GM12801 (cell line): ENCODE data around the gene DNAJA3.

Experiments
- CTCF ChIP-seq: IDR thresholded peaks from one replicate; pipeline ENCODE4 v1.5.1; 2011; ENCODE audit warnings: control low read depth; ENCODE audit not compliant: insufficient read length; ENCODE audit errors: extremely low read depth

The DNAJA3 gene

GRCh38 chr16:4389051-4389955 lies 36.4 kb upstream of the DNAJA3 start:
- no peak for TF ChIP-seq CTCF

GRCh38 chr16:4390266-4391260 lies 35.1 kb upstream of the DNAJA3 start:
- TF ChIP-seq CTCF: no peak

- no peak for TF ChIP-seq CTCF
These were observed 33.9 kb upstream of the DNAJA3 start for GRCh38 chr16:4391631-4392381.

GRCh38 chr16:4392382-4393239 lies 33.1 kb upstream of the DNAJA3 start:
- TF ChIP-seq CTCF: no peak

- TF ChIP-seq CTCF: no peak
These were observed 32.4 kb upstream of the DNAJA3 start for GRCh38 chr16:4393240-4393600.

GRCh38 chr16:4395055-4395726 lies 30.5 kb upstream of the DNAJA3 start:
- TF ChIP-seq CTCF: no peak
